Purkinje cell (primary cell): ENCODE measurements around the gene DPH3. TPM values are rescaled to one million over a fixed set of nuclear protein-coding genes. Genes with fewer than 3 reads are reported as not detected.

Source experiments
- polyA plus RNA-seq: library from polyadenylated mRNA; unstranded; fragments of >200 nt; fragmentation: Nextera tagmentation; gene quantifications from 2 replicates; pipeline ENCODE4 v1.2.1, GENCODE V29; 2014

DPH3 gene
- 24.0 and 35.0 TPM in 2 replicates for polyA plus RNA-seq

DNA sequence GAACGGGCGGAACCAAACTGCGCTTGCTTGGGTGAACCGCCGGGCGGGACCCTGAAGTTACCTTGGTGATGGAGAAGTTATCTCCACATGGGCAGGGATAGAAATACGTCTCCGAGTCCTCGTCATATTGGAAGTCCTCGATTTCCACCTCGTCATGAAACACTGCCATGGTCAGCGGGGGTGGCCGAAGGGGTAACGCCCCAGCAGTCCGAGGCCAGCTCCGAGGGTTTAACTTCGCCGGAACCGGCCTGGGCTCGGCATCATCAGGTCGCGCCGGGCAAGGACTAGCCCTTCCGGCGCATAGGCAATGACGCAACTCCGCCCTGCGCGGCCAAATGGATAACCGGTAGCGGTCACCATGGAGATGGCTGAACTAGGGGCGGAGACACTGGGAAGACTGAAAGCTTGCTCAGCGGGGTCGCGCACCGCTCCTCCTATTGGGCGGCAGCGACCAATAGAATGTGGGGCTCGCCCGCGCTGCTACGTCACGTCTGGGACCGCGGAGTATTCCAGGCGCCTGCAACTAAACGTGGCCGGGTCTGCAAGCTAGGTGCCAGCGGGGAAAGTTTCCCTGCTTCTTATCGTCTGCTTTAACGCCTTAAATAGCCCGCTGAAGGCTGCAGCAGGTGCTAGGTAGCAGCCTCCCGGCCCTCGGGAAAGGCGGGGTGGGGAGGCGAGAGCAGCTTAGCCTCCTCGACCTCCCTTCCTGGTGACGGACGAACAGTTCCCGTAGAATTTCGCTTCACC, at the start of gene DPH3, which contains the start of gene OXNAD1:
Gene DPH3 (minus strand): TSS at position 236 of the 747 bp plus-strand sequence. CDS start 67 bp downstream, at position 169.
Gene OXNAD1 (plus strand): TSS at position 505 of the 747 bp plus-strand sequence. CDS start 5,741 bp downstream, outside the sequence.

Other genes starting within 250 kb of the DPH3 start
- 0.14 and 1.0 TPM in 2 replicates for gene GALNT15, start 90.3 kb downstream of the DPH3 start, polyA plus RNA-seq
- gene OXNAD1, start 269 bp upstream of the DPH3 start, polyA plus RNA-seq = 4.1 and 9.6 TPM in 2 replicates
- 6.4 and 8.5 TPM in 2 replicates for gene RFTN1, start 248.8 kb upstream of the DPH3 start, polyA plus RNA-seq